Cardiac muscle cell (in vitro differentiated cells and primary cell): ENCODE results near the gene PPM1H. TPM values are rescaled to one million over a fixed set of nuclear protein-coding genes. Genes with fewer than 3 reads are reported as not detected.

Experiments
- DNase-seq, 2 donors: peaks; one replicate each; pipeline versions ENCODE4 v3.0.0 to v3.0.0-alpha.2; 2010 to 2017; ENCODE audit warnings: low read depth in 1 of 2, low spot score in 1 of 2
- H3K27ac ChIP-seq: fragments of 200-600 bp; sonication (generic); 2 replicates; pipeline ENCODE4 v1.5.1; 2016
- H3K27me3 ChIP-seq: fragments of 200-600 bp; sonication (generic); 2 replicates; pipeline ENCODE4 v1.6.0; 2016; ENCODE audit warnings: control low read depth
- H3K36me3 ChIP-seq: fragments of 200-600 bp; sonication (generic); 2 replicates; pipeline ENCODE4 v1.5.1; 2016; ENCODE audit warnings: control low read depth
- H3K4me1 ChIP-seq: fragments of 200-600 bp; sonication (generic); 2 replicates; pipeline ENCODE4 v1.8.1; 2017; ENCODE audit warnings: low read depth, mild to moderate bottlenecking, mixed run types
- H3K4me3 ChIP-seq: fragments of 200-600 bp; sonication (generic); 2 replicates; pipeline ENCODE4 v1.5.1; 2016; ENCODE audit warnings: mild to moderate bottlenecking
- H3K9me3 ChIP-seq: fragments of 200-600 bp; sonication (generic); 2 replicates; pipeline ENCODE4 v1.5.1; 2017; ENCODE audit warnings: low read depth, mild to moderate bottlenecking, control low read depth
- polyA plus RNA-seq: library from polyadenylated mRNA; unstranded; fragments of >200 nt; fragmentation: Nextera tagmentation; extraction: Ambion mirVana; gene quantifications from 2 replicates; pipeline ENCODE4 v1.2.1, GENCODE V29; 2016
- total RNA-seq: library from RNA; depleted of rRNA; stranded (reverse); fragments of >200 nt; gene quantifications from 2 replicates; pipeline ENCODE4 v1.2.3, GENCODE V29; 2016
- TF ChIP-seq, protein P1 (sequence below): IDR thresholded peaks from 2 replicates; pipeline ENCODE4 v1.5.1; 2012; ENCODE audit warnings: low read depth, mild to moderate bottlenecking, low read length

The PPM1H gene
- total and polyA plus RNA-seq, 2 experiments from 2014 or later = 2.9 to 3.3 TPM

DNA sequence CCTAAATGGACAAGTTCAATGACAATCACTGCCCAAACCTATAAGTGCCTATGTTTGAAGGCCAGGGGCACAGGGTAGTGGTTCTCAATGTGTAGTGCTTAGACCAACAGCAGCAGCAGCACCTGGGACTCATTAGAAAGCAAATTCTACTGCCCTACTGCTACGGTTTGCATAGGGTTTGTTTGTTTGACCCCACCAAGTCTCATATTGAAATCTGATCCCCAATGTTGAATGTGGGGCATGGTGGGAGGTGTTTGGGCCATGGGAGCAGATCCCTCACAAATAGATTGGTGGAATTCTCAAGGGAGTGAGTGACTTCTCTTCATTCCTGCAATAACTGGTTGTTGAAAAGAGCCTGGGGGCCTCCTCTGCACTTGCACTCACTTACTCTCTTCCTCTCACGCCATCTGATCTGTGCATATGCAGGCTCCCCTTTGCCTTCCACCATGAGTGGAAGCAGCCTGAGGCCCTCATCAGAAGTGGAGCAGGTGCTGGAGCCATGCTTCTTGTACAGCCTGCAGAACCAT lies 39.5 kb downstream of the PPM1H start:
- Histone ChIP-seq H3K4me1 (peaks cover under 1% of the 10 kb centered on the region), H3K9me3 (no peaks in the 10 kb centered on the region), H3K36me3 (no peaks in the 10 kb centered on the region), H3K27me3 (no peaks in the 10 kb centered on the region), H3K27ac (no peak overlapping the region), H3K4me3 (no peak overlapping the region)
- TF ChIP-seq, protein P1, sequence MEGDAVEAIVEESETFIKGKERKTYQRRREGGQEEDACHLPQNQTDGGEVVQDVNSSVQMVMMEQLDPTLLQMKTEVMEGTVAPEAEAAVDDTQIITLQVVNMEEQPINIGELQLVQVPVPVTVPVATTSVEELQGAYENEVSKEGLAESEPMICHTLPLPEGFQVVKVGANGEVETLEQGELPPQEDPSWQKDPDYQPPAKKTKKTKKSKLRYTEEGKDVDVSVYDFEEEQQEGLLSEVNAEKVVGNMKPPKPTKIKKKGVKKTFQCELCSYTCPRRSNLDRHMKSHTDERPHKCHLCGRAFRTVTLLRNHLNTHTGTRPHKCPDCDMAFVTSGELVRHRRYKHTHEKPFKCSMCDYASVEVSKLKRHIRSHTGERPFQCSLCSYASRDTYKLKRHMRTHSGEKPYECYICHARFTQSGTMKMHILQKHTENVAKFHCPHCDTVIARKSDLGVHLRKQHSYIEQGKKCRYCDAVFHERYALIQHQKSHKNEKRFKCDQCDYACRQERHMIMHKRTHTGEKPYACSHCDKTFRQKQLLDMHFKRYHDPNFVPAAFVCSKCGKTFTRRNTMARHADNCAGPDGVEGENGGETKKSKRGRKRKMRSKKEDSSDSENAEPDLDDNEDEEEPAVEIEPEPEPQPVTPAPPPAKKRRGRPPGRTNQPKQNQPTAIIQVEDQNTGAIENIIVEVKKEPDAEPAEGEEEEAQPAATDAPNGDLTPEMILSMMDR = no peak
- no peak for DNase-seq

DNA sequence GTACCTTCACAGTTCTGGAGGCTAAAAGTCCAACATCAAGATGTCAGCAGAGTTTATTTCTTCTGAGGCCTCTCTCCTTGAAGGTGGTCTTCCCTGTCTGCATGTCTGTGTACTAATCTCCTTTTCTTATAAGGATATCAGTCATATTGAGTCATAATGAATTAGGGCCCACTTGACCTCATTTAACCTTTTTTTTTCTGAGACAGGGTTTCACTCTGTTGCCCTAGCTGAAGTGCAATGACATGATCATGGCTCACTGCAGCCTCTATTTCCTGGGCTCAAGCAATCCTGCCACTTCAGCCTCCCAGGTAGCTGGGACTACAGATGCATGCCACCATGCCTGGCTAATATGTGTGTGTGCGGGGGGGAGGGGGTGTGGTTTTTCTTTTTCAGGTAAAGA lies 41.7 kb downstream of the PPM1H start:
- Histone ChIP-seq H3K27ac (no peak overlapping the region), H3K9me3 (no peaks in the 10 kb centered on the region), H3K4me1 (no peaks in the 10 kb centered on the region), H3K36me3 (no peaks in the 10 kb centered on the region), H3K27me3 (no peaks in the 10 kb centered on the region), H3K4me3 (no peak overlapping the region)
- TF ChIP-seq, protein P1 = no peak
- DNase-seq = no peak

DNA sequence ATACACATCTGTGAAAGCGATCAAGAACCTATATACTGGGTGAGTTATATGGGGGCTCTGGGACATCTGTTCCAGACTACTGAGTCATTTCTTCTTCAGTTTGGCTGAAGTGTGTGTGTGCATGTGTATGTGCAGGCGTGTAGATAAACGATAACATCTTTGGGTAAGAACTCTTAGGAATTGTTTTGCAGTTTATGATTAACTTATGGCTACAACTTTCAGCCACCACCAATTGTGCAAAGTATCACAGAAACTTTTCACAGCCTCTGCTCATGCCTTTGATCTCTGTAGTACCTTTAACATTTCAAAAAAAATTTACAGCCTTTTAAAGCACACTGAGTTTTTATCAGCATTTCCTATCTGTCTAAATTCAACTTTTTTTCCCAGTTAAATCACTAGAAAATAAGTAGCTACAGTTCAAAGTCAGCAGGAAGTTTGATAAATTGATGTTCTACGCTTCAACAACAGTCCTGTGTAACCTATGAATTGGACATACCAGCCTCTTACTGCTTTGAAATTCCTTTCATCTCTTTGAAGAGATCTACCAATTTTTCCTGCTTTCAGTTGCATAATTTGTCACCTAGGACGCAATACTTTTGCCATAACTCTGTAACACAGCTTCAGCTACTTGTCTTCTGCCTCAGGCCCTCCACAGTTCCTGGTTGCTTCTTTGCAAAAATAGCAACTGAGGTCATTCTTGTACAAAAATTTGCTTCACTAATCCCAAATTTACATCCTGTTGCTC lies 43.0 kb downstream of the PPM1H start:
- no peaks in the 10 kb centered on the region for H3K9me3 ChIP-seq
- H3K36me3 ChIP-seq = no peaks in the 10 kb centered on the region
- no peak for DNase-seq
- no peaks in the 10 kb centered on the region for H3K27me3 ChIP-seq
- no peak overlapping the region for H3K4me3 ChIP-seq
- TF ChIP-seq, protein P1 = no peak
- no peak overlapping the region for H3K27ac ChIP-seq
- H3K4me1 ChIP-seq = no peaks in the 10 kb centered on the region

DNA sequence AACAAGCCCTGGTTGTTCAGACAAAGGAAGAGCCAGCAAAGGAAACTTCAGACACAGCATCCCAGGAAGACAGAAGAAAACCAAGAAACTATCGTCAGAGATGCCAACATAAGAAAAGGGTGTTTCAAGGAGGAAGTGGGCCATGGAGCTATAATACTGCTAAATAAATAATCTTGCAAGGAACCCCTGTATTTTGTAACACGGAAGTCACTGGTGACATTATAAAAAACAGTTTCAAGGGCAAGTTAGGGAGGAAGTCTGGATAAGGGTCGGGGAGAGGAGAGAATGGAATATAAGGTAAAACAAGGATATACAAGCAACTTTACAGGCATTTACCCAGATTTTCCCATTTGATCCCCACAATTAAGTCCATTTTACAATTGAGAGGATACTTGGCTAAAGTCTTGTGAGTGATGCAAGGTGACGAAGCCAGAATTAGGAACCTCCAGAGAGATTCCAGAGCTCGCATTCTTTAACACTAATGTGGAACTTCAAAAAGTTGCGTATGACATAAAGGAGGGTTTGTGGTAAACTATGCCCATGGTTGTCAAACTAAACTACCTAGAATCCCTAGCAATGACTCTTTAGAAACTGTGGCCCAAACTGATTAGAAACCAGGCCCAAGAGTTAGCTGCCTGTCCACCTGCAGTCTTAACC lies 46.4 kb downstream of the PPM1H start:
- Histone ChIP-seq H3K4me3 (no peak overlapping the region), H3K36me3 (no peaks in the 10 kb centered on the region), H3K9me3 (no peaks in the 10 kb centered on the region), H3K27me3 (peaks cover 5% of the 10 kb centered on the region), H3K4me1 (no peaks in the 10 kb centered on the region), H3K27ac (no peak overlapping the region)
- TF ChIP-seq, protein P1 = no peak
- DNase-seq = no peak

DNA sequence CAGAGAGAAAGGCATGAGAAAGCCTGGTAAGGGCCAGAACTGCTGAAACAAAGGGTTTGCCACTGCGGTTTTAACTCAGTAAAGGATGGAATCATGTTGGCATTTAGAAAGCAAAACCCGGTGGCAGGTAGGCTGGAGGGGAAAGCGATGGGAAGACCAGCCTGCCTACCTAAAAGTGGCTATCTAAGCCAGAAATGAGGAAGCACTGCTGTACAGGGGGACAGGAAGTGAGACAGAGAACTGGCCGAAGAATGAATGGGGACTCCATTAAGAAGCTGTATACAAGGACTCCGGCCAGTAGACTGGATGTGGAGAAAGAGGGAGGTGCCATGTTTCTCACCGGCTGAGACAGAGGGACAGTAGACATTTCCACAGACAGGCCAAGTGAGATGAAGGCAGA lies 48.2 kb downstream of the PPM1H start:
- no peak for DNase-seq
- no peaks in the 10 kb centered on the region for H3K9me3 ChIP-seq
- no peaks in the 10 kb centered on the region for H3K4me1 ChIP-seq
- H3K27ac ChIP-seq = no peak overlapping the region
- no peak overlapping the region for H3K4me3 ChIP-seq
- peaks cover 9% of the 10 kb centered on the region for H3K27me3 ChIP-seq
- H3K36me3 ChIP-seq = no peaks in the 10 kb centered on the region
- TF ChIP-seq, protein P1 = no peak
